SK-N-SH (cell line): Measurements from ENCODE around the gene MCCC2.

ENCODE experiments used
- CHD2 ChIP-seq: fragments of 150-350 bp; IDR thresholded peaks from 2 replicates; pipeline ENCODE4 v1.6.1; 2018; ENCODE audit warnings: low read length; ENCODE audit not compliant: partially characterized antibody
- GABPA ChIP-seq: IDR thresholded peaks from 2 replicates; pipeline ENCODE4 v1.4.0; 2012; ENCODE audit warnings: low read depth, mild to moderate bottlenecking
- POLR2AphosphoS5 ChIP-seq: IDR thresholded peaks from 2 replicates; pipeline ENCODE4 v1.6.1; 2012; ENCODE audit warnings: low read depth, low read length
- TAF1 ChIP-seq: IDR thresholded peaks from 2 replicates; pipeline ENCODE4 v1.6.1; 2012; ENCODE audit warnings: low read depth, mild to moderate bottlenecking, low read length, moderate library complexity, borderline replicate concordance
- YY1 ChIP-seq: IDR thresholded peaks from 2 replicates; pipeline ENCODE4 v1.4.0; 2012; ENCODE audit warnings: low read depth, mild to moderate bottlenecking
- TF ChIP-seq, protein P1 (sequence below): fragments of 200-600 bp; sonication (generic); IDR thresholded peaks from 2 replicates; pipeline ENCODE4 v1.6.1; 2017; ENCODE audit warnings: antibody characterized with exemption, mild to moderate bottlenecking, moderate library complexity

DNA sequence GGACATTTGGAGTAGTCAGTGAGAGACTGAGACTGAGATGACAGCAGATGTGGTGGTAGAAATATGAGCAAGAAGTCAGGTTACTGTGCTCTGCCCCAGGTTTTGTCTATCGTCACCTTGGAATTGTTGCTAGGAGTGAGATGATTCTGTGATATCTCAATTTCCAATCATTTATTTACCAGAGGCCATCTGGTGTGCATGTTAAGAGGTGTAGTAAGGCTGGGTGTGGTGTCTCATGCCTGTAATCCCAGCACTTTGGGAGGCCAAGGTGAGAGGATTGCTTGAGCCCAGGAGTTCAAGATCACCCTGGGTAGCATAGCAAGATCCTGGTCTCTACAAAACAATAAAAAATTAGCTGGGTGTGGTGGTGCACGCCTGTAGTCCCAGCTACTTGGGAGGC lies 93.4 kb downstream of the MCCC2 start:
- TF ChIP-seq TAF1: no peak
- TF ChIP-seq GABPA: no peak
- TF ChIP-seq, protein P1, sequence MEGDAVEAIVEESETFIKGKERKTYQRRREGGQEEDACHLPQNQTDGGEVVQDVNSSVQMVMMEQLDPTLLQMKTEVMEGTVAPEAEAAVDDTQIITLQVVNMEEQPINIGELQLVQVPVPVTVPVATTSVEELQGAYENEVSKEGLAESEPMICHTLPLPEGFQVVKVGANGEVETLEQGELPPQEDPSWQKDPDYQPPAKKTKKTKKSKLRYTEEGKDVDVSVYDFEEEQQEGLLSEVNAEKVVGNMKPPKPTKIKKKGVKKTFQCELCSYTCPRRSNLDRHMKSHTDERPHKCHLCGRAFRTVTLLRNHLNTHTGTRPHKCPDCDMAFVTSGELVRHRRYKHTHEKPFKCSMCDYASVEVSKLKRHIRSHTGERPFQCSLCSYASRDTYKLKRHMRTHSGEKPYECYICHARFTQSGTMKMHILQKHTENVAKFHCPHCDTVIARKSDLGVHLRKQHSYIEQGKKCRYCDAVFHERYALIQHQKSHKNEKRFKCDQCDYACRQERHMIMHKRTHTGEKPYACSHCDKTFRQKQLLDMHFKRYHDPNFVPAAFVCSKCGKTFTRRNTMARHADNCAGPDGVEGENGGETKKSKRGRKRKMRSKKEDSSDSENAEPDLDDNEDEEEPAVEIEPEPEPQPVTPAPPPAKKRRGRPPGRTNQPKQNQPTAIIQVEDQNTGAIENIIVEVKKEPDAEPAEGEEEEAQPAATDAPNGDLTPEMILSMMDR: no peak
- no peak for TF ChIP-seq CHD2
- no peak for TF ChIP-seq YY1
- TF ChIP-seq POLR2AphosphoS5: no peak
